NCI-H526 treated with DMSO at 0.1 percent for 48 hours (cell line): Measurements from ENCODE around the gene ZMIZ1.

ENCODE experiments used
- DNase-seq: peaks from one replicate; lab custom pipeline; 2025; lab: John Stamatoyannopoulos, UW

ZMIZ1 gene

DNA sequence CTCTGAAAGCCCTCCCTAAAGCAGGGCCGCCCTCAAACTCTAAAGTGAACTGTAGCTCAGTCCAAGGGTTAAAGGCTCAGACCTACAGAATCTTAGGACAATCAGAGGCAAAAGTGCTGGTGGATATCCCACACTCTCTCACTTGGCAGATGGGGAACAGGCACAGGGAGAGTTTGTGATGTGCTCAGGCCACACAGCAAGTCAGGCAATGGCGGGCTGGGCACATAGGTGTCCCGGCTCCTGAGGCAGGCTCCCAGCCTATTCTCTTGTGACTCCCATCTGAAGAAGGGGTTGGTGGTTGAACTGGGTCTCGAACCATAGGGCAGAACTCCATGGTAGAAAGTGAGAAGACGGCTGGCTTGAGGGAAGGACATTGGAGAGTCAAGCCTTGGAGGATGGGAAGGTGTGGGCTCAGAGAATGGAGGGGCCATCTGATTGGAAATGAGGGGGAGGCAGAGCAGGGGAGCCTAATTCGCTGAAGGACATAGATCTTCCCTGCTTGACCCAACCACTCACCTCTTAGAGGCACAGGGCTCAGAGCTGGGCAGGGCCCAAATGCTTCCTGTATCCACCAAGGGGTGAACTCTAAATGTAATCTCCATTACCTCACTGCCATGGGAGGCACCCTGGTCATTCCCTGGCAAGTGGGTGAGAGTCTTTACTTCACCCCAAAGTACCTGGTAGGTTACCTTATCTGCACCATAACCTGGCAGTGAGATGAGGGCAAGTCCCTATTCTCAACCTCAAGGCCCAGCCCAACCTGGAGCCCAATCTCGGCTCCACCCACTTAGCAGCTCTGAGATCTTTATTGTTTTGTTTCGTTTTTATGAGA lies 4.9 kb upstream of the ZMIZ1 start:
- DNase-seq, result no peak

DNA sequence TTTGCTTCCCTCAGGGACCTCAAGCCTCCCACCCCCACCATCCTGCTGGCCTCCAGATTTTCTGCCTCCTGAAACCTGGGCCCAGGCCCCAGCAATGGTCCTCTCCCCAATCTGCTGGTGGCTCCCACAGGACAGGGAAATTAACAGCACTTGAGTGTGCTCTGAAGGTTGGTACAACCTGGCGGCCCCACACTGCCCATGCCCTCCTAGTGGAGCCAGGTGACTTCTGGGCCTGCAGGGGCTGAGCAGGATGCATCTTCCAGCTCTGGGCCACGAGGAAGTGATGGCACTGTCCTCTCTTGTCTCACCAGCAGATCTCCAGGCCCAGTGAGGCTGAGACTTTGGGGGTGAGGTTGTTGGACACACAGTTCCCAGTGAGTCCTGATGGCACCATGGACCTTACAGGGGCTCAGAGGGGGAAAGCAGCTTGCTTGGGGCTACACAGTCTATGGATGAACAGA lies 3.6 kb upstream of the ZMIZ1 start:
- no peak for DNase-seq

DNA sequence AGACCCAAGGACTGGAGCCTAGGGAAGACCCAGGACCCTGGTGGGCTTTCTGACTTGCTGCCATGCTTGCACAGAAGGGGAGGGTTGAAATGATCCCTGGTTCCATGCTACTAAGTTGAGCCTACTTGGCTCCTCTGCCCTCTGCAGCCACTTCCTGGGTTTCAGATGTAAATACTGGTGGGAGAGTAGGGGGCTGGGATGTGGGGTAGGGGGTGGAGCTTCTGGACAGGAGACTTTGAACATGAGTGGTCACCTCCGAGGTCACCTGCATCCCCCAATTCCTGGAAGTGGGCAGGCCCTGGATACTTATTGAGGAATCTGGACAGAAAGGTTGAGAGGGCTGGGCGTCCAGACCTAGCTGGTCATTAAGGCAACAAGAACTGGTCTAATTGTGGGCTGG lies 2.9 kb upstream of the ZMIZ1 start:
- DNase-seq, result no peak

DNA sequence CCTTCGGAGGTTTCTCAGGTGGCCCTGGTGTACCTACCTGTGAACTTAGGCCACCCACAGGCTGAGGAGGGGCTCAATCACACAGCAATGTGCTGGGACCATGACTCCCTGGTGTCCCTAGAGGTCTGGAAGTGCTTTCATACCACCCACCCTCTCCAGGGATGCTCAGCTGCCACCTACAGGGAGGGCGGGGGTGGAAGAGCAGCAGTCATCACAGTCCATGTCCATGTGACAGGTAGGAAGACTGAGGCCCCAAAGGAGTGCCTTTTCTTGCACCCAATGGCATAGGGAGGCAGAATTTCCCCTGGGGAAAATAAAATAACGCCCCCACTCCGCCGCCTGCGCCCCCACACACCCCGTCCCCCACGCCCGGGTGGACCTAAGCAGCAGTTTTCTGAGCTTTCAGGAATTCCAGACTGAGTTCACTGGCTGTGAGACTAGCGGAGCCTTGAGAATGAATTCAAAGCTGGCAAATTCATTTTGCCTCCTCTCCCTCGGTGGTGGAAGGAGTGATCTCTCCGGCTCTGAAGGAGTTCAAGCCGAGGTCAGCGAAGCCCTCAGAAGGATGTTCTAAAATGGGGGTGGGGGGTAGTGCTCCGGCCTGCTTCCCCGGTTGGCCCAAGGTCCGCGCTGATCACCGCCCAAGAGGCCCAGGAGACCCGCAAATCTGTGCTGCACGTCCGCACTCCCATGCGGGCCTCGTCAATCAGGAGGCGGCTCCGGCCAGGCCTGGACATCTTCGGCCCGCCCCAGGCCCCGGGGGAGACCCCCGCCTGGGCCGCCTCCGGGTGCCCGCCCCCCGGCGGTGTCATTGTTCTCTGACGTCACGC lies 2.1 kb upstream of the ZMIZ1 start:
- peak; percentile 41 for DNase-seq

DNA sequence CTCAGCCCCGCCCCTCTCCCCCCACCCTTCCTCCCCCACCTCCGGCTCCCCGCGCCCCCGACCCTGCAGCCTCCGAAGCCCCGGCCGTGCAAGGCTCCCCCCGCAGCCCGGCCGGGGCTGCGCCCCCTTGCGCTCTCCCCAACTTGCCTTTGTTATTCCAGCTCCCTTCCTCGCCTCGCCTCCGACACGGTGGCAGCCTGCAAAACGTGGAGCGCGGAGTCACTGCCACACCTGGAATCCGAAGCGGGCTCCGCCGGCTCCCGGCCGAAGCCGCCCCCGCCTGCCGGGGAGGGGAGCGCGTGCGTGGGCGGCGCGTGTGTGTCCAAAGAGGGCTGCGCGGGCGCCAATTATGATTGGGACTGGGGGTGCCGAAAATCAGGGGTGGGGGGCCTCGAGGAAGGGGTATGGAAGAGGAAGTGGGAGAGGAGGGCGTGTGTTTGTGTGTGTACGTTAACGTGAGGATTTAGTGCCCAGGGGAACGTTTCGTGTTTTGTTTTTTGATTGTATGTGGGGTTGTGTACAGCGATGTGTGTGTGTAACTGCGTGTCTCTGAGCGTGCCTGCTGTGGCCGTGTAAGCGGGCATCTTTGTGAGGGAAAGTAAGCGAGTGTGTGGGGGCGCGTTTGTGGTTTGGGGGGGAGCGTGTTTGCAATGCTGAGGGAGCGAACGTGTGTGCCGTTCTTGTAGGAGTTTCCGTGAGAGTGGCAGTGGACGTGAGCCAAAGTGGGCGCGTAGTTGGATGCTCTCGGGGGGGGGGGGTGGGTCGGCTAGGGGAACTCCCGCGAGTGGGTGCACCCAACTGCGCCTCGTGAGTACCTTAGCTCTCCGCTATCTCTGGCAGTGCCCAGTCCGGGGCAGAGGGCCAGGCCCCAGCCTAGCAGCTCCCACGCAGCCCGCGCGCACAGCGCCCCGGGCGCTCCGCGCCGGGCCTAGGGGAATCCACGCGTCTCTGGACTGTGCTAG lies 1.2 kb upstream of the ZMIZ1 start:
- DNase-seq, result peak; percentile 70

DNA sequence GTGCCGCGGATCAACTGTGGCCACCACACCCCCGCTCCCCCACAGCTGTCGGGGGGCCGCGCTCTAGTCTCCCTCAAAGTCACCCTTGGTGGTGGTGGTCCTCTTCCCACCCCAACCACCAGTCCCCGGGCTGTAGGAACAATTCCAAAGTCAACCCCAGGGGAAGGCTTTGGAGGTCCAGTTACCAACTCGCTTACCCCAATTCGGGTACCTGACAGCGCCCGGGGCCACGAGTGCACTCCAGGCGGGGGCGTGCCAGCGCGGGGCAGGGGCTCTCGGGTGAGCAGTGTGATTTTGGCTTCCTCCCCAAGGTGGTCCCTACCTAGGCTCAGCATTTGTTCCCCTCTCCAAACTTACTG lies 584 bp upstream of the ZMIZ1 start:
- DNase-seq, result peak; percentile 24

DNA sequence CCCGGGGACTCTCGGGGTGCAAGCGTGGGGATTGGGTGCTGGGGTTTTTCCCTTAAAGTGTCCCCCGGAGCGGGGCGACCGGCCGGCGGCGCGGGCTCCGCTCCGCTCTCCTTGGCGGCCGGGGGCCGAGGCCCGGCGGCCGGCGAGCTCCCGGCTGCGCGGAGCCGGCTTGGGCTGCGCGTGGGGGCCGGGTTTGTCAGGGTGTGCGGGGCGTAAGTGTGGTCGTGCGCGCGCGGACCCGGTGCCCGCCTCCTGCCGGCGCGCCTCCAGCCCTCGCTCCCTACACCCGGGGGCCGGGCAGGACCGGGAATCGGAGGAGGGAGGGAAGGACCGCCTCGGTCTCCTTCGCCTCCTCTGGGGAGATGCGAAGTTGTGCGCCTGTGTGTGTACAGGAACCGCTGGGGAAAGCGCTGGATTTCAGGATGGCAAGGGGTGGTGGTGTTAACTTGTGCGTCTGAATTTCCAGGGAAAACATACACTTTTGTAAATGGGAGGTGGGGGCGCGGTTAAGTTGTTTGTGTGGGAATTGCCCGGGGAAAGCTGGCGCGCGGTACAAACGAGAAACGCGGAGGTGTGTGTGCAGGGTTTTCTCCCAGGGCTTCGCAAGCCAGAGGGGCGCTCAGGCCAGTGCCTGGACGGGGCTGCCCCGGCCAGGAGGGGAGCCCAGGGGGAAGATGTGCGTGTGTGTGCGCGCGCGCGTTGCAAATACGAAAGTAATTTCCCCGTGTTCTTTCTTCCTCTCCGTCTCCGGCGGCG lies 737 bp downstream of the ZMIZ1 start:
- no peak for DNase-seq

DNA sequence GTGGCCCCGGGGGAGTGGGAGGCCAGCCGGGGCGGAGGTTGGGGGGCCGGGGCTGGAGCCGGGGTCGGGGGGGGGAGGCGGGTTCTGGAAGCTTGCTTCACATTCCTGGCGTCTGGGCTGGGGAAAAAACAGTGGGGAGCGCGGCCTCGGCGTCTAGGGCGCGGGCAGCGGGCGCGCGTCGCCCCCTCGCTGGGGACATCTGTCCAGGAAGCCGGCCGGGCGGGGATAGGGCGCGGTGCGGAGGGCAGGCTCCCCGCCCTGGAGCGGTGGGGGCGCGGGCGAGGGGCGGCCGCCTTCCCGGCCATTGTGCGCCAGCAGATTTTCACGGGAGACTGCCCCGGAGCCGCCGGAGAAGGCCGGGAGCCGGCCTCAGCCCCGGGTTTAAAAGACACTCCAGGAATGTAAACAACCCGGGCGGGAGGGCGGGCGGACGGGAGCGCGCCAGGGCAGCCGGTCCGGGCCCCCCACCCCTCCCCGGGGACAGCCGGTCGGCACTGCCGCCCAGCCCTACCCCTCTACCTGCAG lies 1.4 kb downstream of the ZMIZ1 start:
- DNase-seq, result no peak

DNA sequence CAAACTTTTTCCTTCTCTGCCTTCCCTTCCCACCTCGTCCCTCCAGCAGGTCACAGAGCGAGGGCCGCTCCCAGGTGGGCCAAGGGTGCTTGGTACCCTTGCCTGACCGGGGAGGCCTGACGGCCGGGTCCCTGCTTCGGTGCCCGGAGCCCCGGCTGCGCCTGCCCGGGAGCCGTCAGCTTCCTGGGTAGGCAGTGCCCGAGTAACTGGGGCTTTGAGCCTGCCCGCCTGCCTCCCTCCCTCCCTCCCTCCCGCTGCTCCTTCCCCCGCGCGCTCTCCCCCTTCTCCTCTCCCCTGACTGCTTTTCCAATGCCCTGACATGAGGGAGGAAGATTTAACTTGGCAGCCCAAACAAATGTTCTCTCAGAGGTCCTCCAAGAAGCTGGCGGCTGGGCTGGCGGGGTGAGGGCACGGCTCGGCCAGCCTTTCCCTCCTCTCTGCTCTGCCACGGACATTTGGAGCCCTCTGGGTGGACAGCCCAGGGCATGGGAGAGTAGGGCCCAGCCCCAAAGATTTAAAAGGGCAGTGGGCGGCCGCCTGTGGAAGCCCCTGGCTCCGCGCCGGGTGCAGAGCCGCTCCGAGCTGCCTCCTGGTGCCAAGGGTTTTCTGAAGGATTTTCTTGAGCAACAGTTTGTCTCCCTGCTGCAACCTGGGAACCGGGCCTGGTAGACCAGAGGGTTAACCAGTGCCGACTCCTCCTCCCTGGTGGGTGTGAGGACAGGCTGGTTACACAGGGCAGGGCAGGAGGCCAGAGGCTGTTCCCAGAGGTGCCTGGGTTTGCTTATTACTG lies 2.0 kb downstream of the ZMIZ1 start:
- peak; percentile 9 for DNase-seq

DNA sequence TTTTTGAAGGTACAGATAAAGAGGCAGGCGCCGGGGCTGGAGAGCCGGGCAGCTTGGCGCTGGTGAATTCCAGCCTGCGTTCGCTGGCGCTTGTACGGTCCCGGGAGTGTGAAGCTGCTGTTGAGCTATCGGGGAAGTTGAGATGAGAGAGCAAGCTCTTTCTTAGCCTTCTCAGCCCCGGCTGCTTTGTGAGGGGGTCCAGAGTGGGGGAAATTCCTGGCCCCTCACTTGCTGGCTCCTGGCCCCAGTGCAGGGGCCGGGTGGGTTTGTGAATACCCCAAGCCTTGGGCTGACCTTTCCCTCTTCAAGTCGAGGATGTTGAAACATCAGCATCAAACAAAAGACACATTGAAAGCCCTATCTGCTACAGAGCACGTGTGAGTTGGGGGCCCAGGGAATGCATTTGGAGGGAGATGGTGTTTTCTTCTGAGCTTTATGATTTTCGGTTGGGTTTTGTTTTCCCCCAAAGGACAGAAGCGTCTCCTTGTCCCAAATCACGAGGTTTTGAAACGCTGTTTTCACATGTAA lies 2.7 kb downstream of the ZMIZ1 start:
- DNase-seq, result no peak

DNA sequence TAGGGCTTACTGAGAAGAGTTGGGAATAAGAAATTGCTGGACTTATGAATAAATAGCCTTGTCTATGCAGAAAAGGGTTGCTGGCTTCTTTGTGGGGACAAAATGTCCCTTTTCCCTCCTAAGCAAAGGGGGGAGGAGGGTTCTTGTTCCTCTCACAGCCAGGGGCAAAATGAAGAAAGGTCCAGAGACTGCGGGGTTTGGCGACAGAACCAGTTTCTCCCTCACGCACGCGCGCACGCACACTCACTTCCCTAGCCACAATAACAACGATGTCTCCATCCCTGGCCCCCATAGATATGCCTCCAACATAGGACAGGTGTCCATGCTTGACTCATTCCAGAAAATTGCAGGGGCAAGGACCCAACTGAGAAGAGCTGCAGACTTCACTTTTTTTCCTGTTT lies 3.3 kb downstream of the ZMIZ1 start:
- no peak for DNase-seq

DNA sequence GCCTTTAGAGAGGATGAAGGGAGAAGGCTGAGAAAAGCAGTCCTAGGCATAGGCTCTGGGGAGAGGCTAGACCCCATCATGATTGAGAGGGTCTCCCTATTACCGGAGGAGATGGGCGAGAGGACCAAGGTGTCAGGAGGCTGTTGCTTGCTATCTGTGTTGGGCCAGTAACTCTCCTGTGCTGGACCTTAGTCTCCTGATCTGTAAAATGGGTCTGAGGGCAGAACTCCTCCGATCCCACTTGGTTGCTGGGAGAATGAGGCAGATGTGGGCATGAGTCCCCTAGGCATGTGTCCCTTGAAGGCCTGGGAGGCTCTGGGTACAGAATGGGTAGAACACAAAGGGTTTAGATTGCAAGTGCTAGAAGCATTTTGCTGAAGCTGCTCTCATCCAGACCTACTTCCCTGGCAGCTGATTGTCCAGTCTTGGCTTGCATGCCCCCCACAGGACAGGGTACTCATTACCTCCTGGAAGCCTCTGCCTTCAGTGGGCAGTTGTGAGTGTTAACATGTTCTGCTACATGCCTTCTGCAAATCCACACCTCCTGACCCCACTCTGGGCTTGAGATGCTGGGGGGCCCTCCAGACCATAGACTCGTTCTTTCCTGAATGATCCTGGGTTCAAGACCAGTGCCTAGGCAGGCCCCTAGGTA lies 4.4 kb downstream of the ZMIZ1 start:
- DNase-seq, result no peak

DNA sequence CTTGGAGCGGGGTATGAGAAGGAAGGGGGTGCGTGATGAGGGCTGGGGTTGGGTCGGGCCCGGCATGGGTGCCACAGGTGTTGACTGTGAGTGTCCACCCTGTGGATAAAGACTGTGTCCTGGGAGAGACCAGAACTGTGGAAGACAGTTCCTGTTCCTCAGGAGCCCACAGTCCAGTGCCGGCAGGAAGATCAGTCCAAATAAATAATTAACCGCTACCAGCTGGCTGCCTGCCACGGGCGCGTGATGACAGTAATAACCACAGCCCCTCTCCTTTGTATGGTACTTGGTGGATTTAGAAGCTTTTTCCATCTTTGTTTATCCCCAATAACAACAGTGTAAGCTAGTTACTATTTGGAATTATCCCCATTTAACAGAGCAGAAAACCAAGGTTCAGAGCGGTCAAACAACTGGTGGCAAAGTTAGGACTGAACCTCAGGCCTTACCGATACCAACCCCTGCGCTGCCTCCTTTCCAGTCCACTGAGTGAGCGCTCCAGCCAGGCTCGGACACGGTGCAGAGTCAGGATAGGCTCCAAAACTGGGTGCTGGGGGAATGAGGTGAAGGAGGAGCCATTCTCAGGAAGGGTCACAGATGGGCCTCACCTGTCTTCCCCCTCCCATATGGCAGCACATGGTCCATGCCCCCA lies 5.1 kb downstream of the ZMIZ1 start:
- DNase-seq, result no peak

DNA sequence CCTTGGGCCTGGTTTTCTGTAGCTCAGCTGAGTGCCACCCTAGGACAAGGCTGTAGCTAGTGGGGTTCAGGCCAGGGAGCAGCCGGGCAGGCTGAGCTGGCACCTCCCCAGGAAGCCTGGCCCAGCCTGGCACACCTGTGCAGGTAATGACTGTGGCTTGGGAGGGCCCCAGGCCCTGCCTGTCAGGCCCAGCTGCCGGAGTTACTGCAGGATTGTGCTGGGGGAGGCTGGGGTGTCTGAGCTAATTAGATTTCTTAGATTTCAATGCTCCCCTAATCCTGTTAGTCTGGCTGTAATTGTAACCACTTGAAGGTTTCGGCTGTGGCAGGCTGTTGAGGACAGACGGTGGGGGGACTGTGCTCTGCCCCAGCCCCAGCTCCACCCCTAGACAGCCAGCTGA lies 6.0 kb downstream of the ZMIZ1 start:
- no peak for DNase-seq

DNA sequence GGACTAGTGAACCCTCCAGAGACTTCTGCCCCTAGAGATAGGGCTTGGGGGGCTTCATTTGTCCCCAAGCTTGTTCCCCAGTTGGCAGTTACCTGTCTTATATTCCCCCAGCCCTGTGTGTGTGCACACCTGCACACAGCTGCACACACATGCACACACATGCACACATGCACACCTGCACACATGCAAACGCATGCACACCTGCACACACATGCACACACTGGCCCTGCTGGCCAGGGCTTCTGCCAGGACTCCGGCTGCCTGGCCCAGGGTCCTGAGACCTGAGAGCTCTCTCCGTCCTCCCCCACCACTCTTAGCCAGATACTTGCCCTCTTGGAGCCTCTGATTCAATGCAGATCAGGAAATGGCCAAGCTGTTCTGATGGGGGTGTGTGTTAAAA lies 6.7 kb downstream of the ZMIZ1 start:
- DNase-seq, result no peak

DNA sequence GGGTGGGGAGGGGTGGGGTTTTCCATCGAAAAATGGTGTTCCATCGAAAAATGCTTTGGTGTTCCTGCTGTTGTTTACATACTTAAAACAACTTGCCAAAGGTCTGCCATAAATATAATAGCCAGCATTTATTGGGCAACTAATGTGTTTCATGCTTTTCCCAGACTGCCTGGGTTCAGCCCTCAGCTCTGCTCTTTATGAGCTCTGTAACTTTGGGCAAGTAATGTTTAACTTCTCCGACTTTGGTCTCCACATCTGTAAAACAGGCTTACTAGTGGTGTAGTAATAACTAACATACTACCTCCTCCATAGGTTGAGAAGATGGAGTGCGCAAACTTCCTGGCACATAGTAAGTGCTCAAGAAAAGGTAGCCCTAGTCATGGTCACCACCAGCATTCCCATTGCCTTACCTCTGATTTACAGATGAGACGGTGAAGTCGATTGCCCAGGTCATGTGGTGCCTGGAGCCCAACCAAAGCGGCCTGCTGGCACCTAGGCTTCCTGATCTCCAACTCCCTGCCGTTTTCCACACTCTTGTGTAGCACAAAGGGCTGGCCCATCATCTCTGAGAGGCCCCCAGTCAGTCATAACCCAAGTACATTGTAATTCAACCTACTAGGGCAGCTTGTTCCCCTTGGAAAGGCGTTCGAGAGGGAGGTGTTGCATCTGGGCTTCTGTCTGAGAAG lies 8.9 kb downstream of the ZMIZ1 start:
- no peak for DNase-seq

DNA sequence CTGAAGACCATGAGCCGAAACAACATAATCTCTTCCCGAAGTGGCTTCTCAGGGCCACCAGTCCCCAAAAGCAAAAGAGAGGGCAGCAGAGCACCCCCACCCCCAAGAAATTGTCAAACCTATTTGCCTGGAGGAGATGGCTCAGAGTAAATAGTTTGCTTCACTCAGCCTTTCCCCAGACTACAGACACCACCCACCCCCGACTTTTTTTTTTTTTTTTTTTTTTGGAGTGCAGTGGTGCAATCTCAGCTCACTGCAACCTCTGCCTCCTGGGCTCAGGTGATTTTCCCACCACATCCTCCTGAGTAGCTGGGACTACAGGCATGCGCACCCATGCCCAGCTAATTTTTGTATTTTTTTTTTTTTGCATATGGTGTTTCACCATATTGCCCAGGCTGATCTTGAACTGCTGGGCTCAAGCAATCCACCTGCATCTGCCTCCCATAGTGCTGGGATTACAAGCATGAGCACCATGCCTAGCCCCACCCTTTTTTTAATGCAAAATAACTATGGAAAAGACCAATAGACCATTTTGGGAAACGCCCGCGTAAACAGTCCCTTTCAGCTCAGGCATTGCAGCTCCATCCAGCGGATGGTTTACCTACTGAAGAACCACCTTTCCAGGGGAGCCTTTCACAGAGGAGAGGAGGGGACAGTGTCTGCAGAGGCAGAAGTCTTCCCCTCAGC lies 9.7 kb downstream of the ZMIZ1 start:
- peak; percentile 29 for DNase-seq

DNA sequence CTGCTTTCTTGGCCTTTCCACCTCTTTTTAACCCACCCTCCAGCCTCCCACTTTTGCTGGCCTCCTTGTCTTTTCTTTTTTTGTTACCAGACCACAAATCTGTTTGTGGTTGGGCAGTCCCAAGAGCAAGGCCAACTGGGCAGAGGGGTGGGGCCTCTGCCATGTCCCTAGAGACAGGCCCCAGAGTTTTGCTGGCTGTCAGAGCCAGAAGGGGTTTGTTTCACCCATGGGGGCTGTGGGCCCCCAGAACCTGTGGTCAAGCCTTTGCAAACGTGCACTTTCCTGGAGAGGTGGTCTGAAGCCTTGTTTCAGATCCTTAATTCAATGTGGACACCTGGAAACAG lies 10.3 kb downstream of the ZMIZ1 start:
- DNase-seq, result no peak
